Anterior cingulate cortex (tissue), 58 donors: ENCODE data around the gene SYVN1.
"Not testable (repeated sequence)": the region's sequence is repeated elsewhere in the genome, so short reads cannot be mapped to it uniquely, and the experiment has no call there.

Source experiments
- DNase-seq, 58 donors: peaks; one replicate each; lab custom pipeline; 2025; lab: John Stamatoyannopoulos, UW

The SYVN1 gene

DNA sequence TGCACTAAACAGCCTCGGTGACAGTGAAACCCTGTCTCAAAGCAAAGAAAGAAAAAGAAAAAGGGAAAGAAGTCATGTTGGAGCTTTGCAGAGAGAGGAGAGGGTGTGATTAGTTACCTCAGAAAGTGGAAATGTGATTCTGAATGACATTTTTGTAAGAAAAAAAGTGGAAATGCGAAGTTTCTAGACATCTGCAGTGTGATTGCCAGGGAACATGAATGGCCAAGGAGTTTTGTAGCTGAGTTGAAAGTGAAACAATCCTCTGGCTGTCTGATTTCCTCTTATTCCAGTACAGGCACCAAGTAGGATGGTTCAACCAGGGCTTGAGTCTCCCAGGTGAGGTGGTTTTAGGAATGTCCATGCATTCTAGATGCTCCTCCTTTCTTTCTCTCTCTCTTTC is 17.8 kb upstream of the SYVN1 start:
- no peak for DNase-seq

DNA sequence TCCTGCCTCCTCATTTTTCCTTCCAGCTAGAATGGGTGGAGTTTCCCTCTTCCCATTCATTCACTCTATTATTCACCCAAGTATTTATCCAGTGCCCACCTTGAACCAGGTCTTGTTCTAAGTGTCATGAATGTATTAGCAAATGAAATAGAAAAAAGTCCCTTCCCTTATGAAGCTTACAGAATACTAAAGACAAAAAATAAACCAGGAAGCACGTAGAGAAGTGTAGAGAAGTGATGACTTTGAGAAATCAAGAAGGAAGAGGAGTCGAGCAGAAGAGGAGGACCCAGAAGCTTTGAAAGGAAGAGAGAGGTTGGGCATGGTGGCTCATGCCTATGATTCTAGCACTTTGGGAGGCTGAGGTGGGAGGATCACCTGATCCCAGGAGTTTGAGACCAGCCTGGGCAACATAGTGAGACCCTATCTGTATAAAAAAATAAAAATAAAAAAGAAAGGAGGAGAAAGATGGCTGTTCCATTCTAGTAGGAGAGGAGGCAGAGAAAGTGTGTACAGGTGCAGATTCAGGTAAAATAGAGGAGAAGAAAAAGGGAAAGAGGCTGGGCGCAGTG is 17.1 kb upstream of the SYVN1 start:
- no peak for DNase-seq

DNA sequence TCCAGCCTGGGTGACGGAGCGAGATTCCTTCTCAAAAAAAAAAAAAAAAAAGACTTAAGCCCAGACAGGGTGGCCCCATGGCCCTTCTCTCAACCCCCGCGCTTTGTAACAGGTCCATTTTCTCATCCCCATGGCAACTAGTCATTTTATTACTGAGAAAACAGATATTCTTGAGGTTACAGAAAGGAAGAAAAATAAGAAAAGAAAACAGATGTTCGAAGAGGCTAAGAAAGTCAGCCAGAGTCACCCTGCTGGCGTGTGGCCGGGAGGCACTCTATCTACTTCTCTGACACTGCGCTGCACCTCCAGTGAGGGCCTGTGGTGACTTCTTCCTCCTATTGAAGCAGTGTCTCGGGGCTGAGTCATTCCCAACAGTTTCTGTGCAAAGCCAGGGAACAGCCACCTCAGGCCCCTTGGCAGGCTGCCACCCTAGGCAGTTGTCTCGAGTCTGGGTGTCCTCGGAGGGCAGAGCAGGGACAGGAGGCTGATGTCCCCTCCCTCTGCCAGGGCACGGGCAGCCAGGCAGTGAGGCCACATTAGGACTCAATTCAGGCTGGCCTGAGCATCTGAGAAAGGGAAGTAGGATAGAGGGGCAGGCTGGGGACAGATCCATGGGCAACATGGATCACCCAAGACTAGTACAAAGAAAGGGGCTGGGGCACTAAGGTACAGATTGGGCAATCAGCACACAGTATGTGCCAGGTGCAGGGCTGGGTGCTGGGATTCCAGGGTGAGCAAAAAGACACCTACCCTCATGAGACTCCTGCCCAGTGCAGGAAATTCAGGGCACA is 16.4 kb upstream of the SYVN1 start:
- peak in 49 of 58 donors; percentile 6 to 84 (median 42) for DNase-seq

DNA sequence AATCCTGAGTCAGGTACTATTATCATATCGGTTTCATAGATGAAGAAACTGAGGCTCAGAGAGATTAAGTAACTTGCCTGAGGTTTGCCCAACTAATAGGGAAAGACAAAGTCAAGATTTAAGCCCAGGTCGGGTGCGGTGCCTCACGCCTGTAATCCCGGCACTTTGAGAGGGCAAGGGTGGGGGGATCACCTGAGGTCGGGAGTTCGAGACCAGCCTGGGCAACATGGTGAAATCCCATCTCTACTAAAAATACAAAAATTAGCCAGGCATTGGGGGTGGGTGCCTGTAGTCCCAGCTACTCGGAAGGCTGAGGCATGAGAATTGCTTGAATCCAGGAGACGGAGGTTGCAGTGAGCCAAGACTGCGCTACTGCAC is 15.8 kb upstream of the SYVN1 start:
- DNase-seq, result not testable (repeated sequence)

DNA sequence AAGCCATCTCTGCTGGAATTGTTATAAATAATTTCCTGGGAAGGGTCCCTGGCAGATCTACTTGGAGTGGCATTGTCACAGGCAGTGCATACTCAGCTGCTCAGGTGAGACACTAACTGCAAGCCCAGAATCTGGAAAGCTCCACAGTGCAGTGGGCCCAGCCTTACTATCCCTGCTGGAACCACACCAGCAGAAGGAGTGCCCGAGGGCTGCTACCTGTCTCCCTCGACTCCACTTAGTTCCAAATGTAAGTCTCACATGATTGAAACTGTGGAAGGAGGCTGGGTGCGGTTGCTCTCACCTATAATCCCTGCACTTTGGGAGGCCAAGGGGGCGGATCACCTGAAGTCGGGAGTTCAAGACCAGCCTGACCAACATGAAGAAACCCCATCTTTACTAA is 14.3 kb upstream of the SYVN1 start:
- DNase-seq, result no peak

DNA sequence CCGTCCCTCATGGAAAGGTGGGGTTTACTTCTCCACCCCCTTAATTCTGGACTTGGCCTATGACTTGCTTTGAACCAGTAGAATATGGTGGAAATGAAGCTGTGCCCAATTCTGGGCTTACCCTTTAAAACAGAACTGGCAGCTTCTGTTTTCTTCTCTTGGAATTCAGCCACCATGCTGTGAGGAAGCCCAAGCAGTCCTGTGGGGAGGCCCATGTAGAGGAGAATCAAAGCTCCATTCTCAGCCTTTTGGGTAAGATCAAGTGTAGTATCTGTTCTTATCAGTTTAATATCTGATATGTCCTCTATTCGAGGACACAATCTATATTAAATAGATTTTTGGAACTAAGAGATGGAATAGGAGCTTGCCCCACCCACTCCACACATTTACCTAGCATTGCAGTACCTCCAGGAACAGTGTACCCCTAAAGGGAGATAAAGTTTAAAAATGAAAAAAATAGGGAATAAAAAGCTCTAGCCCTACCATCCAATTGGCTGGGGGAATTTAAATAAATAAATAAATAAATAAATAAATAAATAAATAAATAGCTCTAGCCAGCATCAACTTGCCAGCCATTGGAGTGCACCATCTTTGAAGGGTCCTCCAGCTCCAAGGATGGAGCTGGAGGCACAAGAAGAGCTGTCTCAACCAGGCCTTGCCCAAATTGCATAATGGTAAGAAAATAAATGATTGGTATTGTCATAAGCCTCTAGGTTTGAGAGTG is 13.2 kb upstream of the SYVN1 start:
- DNase-seq, result no peak

DNA sequence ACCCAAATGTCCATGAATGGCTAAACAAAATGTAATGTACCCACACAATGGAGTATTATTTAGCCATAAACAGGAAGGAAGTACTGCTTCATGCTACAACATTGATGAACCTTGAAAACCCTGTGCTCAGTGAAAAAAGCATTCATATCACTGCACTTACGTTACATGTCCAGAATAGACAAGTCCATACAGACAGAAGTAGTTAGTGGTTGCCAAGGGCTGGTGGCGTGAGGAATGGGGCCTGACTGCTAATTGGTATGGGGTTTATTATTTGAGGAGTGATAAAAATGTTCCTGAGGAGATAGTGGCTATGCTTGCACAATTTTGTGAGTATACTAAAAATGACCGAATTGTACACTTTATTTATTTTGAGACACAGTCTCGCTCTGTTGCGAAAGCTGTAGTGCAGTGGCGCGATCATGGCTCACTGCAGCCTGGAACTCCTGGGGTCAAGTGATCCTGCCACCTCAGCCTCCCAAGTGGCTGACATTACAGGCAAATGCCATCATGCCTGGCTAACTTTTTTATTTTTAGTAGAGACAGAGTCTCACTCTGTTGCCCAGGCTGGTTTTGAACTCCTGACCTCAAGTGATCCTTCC is 7.7 kb upstream of the SYVN1 start:
- DNase-seq, result no peak

DNA sequence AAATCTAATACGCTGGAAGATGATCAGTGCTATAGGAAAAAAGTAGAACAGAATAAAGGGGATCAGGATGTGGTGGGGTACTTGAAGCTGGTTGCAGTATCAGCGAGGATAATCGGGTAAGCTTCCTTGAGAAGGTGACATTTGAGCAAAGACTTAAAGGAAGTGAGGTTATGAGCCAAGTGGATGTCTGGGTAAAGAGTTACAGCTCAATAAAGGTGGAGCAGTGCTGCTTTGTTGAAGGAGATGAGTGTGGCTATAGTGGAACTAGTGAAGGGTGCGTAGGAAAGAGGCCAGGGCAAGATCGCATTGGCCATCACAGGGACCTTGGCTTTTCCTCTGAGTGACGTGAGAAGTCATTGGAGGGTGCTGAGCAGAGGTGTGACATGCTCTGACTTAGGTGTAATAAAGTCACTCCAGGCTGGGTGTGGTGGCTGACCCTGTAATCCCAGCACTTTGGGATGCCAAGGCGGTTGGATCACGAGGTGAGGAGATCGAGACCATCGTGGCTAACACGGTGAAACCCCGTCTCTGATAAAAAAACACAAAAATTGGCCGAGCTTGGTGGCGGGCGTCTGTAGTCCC is 2.3 kb upstream of the SYVN1 start:
- no peak for DNase-seq

DNA sequence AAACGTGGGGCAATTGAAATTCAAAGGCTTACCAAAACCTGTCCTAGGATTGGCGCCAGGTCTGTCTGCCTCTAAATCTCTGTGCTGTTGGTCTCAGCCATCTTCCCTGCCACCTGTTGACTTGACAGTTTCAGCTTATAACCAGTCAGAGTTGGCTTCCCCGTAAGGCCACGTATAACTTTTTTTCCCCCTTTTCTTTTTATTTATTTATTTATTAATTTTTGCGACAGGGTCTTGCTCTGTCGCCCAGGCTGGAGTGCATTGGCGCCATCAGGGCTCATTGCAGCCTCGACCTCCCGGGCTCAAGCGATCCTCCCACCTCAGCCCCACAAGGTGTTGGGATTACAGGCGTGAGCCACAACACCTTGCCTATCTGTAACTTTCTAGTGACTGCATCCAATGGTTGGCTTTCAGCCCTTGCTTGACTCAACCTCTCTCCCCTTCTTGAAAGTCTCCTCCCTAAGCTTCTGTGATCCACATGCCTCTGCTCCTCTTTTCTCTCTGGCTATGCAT is 1.4 kb upstream of the SYVN1 start:
- no peak for DNase-seq

DNA sequence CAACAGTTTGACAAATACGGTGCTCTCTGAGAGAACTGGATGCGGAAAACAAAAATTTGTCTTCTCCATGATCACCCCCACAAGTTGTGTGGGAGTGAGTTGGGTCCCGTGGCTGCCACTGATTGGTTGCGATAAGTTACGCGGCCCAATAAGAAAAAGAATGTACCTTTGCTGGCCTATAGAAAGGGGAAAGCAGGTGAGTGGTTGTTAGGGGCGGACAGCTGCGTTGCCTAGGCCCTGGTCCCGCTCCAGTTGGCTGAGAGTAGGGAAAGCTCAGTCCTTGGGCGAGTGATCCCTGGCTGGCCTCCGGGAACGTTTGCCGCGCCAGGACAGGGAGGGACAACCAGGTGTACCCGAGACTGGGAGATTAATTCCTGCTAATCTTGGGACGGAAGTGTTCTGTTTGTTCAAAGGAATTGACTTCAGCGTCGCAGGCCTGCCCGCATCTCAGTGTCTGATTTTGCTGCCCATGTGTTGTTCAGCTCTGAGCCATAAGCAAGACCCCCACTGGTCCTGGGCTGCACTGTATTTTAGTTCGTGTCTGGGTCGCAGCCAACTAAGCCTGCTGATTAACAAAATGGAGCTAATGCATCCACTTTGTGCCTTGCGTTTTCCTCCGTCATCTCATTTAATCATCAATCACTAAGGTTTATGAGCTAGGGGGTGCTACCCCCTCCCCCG is 773 bp upstream of the SYVN1 start:
- peak in 57 of 58 donors; percentile 54 to 93 (median 84) for DNase-seq

DNA sequence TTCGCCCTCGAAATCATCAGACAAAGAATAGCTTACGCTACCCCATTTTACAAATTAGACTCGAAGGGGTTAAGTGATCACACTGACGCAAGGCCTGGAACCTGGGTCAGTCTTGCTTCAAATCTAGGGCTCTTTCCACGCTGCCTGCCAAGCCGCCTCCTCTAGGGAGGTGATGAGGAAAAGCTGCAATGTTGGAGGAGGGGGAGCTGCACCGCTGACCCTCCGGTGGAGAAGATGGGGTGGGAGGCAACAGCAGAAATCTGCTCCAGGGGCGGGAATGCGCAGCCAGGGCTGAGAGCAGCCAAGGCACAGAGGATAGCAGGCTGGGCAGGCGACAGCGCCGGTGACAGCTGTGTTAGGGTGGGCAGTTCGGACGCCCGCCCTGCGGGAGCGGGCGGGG is 595 bp downstream of the SYVN1 start:
- DNase-seq, result peak in 1 of 58 donors; percentile 17

DNA sequence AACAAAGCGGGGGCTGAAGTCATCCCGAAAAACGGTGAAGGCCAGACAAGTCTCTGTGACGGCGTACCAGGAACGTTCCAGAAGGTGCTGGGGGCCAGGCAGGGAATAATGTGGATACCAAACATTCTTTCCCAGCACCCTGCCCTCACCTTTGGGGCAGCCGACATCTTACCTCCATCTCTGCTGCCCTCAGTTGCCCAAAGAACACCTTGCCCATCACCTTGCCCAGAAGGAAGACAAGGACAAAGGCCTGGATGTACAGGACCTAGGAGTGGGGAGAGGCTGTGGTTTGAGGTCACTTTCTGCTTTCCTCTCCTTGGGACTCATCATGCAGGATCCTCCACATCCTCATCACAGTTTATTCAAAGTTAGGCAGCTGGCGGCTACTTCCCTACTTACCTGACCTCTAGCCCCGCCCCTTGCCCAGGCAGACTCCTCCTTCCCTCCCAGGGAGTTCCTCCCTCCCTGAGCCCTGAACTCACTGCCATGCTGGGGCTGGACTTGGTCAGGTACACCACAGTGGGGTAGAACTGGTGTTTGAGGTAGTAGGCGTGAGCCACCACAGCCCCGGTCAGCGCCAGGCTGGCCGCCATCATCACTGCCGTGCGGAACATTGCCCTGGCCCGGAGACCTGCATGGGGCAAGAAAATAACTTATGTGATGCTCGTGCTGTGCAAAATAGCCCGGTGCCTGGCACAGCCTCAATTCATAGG is 1.2 kb downstream of the SYVN1 start:
- no peak for DNase-seq

DNA sequence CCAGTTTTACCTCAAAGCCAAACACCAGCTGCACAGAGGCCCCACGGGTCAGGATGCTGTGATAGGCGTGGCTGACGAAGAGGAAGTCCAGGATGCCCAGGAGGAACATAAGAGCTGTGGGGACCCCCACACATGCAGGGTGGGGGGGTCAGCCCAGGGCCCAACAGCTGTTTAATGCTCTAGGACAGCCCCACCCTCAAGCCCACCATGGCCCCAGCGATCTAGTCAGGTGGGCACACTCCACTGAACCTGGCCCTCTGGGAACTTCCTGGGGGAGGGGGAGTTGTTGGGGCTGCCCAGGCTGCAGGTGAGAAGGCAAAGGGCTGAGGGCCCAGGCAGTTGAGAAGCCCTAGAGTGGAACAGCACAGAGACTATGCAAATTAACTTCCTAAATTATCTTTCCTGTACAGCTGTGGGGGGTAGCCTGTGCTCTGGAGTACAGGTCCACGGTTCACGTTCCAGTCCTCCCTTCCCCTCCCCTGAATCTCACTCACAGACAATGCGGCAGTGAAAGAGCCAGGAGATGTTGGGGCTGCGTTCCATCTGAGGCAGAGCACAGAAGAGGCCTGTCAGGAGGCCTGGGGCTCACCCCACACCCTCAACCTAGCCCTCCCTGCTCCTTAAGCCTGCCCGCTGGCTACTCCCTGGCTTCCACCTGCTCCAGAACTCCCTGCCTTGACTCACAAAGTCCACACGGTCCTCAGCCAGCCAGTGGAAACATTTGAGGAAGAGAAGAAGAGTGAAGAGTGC is 1.9 kb downstream of the SYVN1 start:
- DNase-seq, result no peak

DNA sequence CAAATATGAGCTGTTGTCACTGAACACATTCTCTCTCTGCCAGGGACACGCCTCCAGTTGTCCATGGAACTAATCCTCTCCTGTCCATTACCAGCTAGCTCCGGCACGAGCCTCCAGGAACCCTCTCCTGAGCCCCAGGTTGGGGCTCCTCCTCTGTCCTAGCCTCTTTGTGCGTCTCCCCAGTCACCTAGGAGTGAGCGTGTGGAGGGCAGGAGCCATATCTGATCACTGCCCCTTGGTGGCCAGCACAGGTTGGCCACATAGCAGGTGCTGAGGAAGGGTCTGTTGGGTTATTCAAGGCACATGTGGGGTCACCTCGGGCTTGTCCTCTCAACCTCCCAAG is 2.5 kb downstream of the SYVN1 start:
- no peak for DNase-seq

DNA sequence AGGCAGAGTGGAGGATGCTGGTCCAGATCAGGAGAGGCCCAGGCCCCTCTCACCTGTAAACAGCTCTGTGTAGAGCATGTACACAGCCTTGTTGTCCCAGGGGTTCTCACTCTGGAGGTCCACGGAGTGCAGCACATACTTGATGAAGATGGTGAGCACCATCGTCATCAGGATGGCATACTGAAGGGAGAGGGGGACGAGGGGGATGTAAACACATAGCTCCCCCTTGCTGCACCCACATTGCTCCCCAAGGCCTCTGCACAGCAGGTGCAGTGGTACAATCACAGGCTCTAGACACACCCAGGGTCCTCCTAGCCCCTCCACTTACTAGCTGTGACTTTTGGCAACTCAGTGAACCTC is 2.9 kb downstream of the SYVN1 start:
- no peak for DNase-seq

DNA sequence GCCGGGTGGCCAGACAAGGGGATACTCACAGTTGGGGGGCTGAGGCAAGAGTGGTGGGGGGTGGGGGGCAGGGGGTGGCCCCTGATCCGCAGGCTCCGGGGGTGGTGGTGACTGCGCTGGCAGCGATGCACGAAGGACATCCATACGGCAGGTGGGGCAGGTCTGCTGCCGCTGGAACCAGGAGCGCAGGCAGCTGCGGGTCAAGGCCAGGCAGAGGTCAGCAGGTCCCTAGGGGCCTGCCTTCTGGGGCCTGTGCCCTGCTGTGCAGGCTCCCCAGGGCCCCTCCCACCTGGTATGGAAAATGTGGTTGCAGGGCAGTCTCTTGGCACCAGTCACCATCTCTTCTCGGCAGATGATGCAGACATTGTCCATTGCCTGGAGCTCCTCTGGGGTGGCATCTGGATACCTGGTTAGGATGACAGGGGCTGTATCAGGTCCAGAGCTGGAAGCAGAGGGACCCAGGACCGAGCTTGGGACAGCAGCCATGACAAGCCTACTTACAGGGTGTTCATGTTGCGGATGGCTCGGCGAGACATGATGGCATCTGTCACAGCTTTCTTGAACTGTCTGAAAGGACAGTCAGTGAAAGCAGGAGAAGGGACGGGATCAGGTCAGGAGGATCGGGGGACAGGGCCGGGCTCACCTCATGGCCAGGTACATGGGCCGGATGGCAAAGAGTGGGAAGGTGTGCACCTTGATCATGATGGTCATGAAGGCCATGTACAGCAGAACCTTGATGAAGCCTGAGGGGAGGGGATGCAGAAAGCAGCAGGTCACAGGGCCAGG is 3.5 kb downstream of the SYVN1 start:
- no peak for DNase-seq

DNA sequence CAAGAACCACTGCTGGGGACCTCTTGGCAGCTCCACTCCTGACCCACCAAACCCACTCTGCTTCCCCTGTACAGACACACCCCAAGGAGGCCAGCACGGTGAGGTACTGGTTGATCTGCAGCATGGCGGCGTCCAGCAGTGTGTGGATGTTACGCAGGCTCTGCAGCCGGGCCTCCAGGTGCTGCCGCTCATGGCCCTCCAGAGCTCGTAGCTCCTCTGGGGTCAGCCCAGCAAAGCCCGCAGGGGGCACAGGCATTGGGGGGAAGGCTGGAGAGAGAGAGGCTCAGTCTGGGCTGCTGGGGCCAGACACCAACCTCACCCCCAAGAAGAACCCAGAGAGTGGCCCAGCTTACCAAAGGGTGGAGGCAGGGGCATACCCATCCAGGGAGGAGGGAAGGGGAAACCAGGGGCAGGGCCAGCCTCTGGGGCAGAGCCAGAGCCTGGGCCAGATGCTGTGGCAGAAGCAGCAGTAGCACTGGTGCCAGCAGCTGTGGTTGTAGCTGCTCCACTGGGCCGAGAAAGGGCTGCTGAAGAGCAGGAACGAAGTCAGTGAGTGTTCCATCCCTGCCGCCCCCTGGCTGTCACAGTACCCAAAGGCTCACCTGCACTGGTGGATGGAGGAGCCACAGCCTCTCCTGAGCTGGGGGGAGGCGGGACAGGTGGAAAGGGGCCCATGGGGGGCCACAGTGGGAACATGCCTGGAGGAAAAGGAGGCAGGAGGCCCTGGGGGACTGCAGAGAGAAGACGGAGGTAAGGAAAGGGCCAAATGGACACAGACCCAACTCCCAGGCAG is 4.5 kb downstream of the SYVN1 start:
- DNase-seq, result no peak
